HG03342 (cell line): ENCODE measurements around the gene ANXA8.
"Not testable (repeated sequence)": the region's sequence is repeated elsewhere in the genome, so short reads cannot be mapped to it uniquely, and the experiment has no call there.

Experiments
- ATAC-seq: cut with Tn5 transposase; IDR thresholded peaks from one replicate; pipeline ENCODE4 v1.9.1; 2021; ENCODE audit warnings: mild to moderate bottlenecking, moderate library complexity; ENCODE audit not compliant: unreplicated experiment

The ANXA8 gene, protein sequence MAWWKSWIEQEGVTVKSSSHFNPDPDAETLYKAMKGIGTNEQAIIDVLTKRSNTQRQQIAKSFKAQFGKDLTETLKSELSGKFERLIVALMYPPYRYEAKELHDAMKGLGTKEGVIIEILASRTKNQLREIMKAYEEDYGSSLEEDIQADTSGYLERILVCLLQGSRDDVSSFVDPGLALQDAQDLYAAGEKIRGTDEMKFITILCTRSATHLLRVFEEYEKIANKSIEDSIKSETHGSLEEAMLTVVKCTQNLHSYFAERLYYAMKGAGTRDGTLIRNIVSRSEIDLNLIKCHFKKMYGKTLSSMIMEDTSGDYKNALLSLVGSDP

DNA sequence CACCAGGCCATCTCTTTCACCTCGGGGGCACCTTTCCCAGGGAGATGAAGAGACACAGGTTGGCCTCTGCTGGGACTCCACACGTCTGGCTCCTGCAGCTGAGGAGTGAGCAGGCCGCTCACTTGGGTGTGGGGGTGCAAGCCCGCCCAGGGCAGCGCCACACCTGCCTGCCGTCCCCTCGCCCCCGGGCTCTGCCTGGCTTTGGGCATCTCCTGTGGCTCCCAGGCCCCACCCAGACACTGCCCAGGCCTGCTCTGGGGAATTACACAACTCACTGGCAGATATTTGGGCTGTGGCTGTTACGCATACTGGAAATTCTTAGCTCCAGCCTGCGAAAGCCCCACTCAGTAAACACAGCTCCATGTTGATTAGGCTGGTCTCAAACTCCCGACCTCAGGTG lies at the start of gene ANXA8:
Gene ANXA8 (minus strand): TSS at position 193 of the 400 bp plus-strand sequence. CDS start 182 bp downstream, at position 11.
- not testable (repeated sequence) for ATAC-seq

DNA sequence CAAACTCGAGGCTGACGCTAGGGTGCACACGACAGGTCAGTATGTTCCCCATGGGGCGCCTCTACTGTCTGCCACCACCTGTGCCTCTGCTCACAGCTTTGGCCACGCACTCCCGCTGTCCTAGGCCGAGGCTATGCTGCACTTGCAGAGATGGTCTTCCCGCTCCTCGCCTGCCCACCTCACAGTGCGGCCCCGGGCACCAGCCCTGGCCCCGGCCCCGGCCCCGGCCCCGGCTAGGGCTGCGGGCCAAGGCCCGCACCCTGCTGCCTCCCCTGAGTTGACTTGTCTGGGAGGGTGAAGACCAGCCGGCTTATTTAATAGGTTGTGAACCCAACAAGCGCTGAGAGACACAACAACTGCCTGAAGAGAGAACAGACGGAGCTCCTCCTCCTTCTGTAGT lies 39.6 kb upstream of the ANXA8 start, which contains the start of gene AGAP9:
Gene AGAP9 (minus strand): TSS at position 164 of the 400 bp plus-strand sequence. CDS start 112 bp downstream, at position 52.
- not testable (repeated sequence) for ATAC-seq

DNA sequence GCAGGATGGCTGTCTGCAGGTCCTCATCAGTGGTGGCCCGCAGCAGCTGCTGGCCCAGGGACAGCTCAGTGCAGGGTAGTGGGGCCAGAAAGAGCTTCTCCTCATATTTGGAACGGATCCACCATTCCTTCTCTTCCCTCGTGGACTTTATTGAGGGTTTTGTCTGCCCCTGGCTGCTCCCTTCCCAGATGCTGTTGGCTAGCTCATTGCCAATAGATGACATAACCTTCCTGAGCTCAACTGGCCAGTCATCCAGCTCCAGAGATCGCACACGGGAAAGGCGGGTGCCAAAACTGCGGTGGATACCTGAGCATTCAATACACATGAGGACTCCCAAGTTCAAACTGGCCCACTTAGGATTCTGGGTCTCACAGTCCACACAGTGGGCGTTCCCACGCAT lies 18.4 kb upstream of the ANXA8 start:
- ATAC-seq, result not testable (repeated sequence)

DNA sequence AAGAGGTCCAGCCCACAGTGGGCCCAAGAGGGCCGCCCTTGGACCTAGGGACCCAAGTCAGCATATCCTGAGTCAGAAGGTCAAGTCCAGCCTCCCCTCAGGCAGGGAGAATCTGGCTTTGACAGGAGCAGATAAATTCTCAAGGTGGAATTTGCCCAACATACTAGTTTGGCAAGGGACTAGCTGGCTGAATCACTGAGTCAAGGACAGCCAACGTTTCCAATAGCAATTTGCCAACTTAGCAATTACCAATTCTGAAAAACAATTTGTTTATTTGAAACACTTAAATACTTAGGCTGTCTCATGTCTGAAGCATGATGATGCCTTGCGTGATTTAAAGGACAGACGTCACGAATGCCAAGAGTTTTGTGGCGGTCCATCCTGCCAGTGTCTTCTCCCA lies 10.3 kb upstream of the ANXA8 start:
- not testable (repeated sequence) for ATAC-seq

DNA sequence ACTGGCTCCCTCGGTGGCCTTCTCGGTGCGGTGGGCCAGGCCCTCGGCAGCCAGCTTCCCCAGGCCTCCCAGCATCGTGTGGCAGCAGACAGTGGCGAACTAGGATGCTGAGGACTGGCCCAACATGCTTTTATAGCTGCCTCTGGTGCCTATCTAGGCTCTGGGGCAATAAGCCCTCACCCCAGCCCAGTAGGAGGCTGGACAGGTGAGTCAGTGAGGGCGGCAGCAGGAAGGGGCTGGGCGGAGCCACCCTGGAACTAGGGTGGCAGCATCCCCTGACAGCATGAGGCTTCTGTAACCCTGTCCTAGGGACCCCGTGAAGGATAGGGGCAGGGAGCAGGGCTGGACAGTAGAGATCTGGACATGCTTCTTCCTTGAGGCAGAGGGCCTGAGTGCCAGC lies 7.7 kb upstream of the ANXA8 start, which contains the start of gene FAM25G:
Gene FAM25G (minus strand): TSS at position 101 of the 400 bp plus-strand sequence. CDS start 26 bp downstream, at position 75.
- ATAC-seq, result not testable (repeated sequence)

DNA sequence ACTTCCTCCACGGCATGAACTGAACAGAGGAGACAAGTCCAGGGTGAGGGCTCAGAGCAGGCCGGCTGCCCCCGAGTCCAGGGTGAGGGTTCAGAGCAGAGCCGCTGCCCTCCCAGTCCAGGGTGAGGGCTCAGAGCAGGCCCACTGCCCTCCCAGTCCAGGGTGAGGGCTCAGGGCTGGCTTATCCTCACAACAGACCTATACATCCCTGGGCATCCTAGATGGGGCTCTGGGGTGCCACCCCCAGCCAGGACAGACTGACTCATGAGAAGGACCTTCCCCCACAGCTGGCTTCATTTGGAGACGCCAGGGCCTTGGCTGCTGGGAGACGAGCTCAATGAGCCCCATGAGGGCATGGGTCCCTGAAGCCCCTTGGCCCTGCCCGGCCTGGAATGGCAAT lies 5.7 kb upstream of the ANXA8 start:
- ATAC-seq, result not testable (repeated sequence)

DNA sequence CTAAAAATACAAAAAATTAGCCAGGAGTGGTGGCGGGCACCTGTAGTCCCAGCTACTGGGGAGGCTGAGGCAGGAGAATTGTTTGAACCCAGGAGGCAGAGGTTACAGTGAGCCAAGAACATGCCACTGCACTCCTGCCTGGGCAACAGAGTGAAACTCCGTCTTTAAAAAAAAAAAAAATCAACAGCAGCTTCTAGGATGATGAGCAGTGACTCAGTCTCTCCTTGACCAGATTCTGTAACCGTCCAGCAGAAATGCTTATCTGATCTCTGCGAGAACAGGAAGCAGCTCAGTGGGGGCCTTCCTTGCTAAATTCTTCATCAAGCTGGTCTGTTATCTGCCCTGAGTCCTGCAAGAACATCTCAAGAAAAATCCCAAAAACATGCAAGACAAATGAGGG lies 2.0 kb upstream of the ANXA8 start:
- ATAC-seq, result not testable (repeated sequence)

DNA sequence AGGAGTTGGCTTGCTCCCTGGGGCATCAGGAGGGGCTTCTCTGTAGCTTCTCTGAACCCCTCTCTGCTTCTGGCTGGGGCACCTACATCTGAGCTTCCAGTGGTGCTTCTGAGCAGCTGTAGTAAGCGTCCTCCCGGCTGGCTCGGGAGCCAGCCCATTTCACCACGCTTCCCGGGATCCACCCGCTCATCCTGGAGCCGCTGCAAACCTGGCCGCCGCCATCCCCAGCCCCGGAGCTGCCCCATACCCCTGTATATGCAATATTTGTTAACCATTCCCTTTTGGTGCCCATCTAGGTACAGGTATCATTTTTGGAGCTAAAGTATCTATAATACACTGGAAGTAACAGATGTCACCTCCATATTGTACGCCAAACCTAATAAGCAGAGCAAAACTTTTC lies 871 bp upstream of the ANXA8 start:
- not testable (repeated sequence) for ATAC-seq

DNA sequence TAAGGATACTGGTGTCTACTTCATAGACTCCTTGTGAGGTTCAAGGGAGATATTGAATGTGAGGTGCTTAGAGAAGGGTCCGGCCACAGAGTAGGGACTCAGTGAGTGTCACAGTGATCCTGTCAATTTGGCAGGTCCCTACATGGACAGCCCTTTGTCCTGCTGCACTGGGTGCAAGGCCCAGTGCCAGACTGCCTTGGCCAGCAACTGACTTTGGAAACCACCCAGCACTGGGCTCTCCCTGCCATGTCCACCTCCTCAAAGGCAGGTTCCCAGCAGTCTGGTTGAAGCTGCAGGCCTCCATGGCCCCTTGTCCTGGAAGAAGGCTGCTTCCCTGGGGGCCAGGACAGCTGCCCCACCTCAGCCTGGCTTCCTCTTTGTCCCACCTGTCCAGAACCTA lies 1.5 kb downstream of the ANXA8 start:
- not testable (repeated sequence) for ATAC-seq

DNA sequence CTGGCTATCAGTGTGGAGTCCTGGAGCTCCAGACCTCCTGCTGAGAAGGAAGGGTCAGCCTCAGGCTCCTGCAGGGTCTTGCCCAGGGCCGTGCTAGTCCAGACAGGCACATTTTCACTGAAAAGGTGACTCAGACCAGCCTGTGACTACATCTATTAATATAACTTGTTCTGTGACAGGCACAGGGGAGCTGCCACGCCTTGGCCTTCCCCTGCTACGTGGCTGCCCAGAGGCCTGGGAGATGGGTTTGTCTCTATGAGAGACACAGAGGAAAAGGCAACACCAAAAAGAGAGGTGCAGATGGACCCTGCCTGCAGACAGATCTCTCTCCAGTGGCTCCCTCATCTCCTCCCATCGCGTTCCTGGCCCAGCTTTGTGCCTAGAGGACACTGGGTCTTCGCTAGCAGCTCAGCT lies 2.1 kb downstream of the ANXA8 start:
- ATAC-seq, result not testable (repeated sequence)

DNA sequence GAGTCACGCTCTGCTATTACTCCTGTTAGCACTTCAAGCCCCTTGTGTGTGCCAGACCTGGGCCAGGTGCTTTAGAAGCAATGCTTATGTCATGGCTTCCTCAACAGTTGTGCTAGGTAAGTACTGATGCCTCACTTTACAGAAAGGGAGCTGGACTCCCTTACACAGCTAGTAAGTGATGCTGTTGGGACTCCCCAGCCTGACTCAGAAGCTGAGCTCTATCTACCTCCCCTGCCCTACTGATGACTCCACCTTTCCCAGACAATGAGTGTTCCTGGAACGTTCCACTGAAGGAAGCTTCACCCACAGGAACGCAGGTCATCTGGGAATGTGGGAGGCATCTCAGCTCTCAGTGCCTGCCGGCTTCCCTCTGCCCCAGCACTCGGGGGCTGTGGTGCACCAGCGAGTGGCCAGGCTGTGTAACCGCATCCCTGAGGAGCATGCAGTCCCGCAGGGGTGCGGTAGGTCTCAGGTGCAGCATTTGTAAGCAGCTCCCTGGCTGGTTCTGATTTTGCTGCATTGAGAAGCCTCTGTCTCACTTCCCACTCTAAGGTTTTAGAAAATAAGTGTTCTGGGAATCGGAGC lies 2.6 kb downstream of the ANXA8 start:
- ATAC-seq, result not testable (repeated sequence)

DNA sequence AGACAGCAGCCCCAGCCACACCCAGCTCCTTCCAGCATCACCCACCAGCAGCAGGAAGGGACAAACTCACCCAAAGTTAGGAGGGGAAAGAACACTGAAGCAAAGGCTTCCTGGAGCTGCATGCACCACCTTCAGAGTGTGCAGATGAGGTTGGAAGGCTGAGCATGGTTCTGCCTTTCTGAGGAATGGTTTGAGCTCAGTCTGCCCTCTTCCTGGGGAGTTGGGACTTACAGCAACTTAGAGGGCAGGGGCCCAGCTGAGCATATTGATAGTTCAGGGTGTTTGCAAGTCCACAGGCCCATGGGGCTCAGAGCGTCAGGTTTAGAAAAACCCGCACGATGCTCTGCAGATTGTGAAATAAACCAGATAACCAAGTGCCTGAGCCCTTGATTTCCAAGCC lies 3.8 kb downstream of the ANXA8 start:
- ATAC-seq, result not testable (repeated sequence)

DNA sequence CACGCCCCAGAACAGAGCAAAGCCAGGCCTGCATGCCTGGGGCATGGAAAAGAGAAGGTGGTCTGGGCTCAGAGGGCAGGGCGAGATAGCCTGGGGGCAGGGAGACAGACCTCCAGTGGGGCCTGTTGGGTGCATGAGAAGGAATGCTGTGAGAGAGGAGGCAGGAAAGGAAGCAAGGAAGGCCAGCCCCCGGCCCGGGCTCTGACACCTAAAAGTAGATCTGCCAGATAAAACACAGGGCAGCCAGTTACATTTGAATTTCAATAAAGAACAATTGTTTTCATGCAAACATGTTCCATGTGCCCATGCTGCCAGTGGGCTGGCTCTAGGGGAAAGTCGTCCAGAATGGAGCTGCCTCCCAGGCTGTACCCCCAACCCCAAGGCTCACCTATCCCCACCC lies 5.8 kb downstream of the ANXA8 start:
- not testable (repeated sequence) for ATAC-seq

DNA sequence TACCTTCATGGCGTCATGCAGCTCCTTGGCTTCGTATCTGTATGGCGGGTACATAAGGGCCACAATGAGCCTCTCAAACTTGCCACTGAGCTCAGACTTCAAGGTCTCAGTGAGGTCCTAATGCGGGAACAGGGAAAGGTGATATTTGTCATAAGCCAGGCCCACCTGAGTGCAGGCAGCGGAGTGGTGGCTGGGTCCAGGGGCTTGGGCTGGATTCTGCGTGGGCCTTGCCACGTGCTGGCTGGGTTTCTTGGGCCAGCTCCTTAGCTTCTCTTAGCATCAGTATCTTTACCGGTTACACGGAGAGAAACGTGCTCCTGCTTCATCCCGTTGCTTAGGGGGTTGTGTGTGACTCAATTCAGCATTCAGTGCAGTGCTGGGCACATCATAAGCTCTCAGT lies 6.8 kb downstream of the ANXA8 start:
- ATAC-seq, result not testable (repeated sequence)

DNA sequence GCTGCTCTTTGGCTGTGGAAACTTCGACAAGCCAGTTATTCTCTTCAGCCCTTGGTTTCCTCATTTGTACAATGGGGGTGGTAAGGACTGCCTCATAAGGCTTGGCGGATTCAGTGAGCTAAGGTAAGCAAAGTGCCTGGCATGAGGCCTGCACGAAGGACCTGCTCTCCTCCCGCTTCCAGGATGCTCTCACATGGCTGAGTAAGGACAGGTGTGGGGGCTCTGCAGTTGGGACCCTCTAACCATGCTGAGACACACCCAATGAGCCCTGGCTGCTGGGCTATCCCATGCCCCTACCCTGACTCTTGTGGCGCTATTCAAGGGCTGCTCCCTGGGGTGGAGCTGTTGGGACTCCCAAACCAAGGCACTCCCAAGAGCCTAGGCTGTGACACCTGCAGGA lies 8.8 kb downstream of the ANXA8 start:
- not testable (repeated sequence) for ATAC-seq

DNA sequence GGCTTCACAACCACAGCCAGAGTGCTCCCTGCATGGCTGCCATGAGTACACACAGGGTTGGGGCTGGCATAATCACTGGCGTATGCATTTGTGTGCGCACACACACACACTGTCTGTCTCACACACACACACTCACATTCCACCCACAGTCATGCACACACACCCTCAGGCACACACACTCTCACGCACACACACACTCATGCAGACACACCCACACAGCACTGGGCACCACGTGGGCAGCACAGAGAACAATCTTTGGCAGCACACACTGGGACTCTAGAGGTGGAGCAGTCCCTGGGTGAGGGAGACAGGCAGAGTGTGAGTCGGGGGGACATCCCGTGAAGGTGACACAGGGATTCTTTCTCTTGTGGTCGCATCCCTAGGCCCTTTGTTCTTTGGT lies 10.4 kb downstream of the ANXA8 start:
- ATAC-seq, result not testable (repeated sequence)

DNA sequence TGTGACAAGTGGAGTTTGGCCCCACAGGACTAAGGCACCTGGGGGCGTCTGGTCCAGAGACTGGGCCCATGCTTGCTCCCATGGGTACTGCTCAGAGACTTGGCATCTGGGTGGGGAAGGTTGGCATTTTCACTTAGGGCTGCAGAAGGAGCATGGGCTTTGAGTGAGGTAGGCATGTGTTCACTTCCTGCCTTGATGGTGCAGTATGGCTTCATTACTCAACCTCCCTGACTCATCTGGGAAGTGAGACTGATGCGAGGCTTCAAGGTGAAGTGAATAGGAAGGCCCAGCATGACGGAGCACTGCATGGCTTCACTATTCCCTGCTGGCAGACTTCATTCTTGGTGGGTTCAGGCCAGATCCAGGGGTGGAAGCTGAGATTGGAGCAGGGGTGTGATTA lies 11.3 kb downstream of the ANXA8 start:
- ATAC-seq, result not testable (repeated sequence)

DNA sequence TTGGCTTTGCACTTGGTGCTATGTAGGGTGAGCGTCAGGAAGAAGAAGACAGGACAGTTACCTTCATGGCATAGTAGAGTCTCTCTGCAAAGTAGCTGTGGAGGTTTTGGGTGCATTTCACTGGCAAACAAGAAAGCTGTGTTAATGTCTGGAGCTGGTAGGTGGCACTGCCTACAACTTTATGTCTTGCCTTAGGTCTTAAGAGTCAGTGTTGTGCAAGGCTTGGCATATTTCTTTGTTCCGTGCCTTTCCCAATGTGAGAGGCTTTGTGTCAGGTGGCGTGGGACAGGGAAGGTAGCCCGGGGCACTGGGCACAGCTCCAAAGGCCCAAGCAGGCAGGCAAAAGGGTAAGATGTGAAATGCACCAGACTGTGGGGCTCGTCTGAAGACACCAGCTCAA lies 11.8 kb downstream of the ANXA8 start:
- not testable (repeated sequence) for ATAC-seq

DNA sequence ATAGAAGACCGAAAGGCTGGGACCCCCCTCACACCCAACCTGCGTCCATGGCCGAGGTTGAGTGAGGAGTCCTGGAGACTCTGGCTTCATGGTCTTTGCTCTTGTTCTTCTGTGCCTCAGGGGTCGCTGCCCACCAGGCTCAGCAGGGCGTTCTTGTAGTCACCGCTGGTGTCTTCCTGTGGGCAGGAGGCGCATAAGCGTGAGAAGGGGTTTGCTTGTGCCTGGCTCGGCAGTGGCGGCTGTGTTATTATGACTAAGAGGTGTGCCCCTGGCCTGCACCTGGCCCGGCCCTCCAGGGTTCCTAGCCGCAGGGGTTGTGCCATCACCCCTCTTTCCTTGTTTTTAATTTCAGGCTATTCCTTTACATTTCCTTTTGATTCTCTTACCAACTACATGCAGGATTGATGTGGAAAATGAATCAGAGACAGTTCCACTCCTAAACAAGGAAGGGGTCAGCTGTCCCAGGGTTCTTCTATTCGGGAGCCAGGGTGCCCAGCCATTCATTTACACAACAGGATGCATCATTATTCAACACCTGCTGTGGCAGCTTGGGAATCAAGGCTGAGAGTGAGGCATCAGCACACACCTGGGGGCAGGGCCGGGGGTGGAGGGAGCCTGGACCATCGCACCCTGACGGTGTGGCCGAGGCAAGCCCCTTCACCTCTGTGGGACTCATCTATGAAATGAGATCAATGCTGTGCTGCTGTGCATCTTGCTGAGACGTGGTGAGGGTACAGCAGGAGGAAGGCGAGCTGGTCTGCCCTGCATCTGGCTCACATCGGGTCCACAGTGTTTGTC lies 15.0 kb downstream of the ANXA8 start:
- ATAC-seq, result not testable (repeated sequence)

DNA sequence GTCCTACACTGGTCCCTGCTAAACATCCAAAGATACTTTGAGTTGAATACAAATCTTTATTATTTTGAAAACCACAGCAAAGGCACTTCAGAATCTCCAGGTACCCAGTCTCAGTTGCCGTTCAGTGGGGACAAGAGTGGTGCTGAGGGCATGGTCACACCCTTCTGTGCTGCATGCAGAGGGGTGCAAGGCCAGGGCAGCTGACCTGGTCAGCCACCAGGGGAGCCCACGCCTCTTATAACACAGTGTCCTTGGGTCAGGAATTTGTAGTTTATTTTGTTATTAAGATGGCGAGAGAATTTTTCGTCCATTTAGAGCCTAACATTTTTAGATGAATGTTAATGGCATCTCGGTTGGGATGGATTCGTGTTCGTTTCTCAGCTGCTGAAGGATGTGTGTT lies 16.0 kb downstream of the ANXA8 start:
- ATAC-seq, result not testable (repeated sequence)

DNA sequence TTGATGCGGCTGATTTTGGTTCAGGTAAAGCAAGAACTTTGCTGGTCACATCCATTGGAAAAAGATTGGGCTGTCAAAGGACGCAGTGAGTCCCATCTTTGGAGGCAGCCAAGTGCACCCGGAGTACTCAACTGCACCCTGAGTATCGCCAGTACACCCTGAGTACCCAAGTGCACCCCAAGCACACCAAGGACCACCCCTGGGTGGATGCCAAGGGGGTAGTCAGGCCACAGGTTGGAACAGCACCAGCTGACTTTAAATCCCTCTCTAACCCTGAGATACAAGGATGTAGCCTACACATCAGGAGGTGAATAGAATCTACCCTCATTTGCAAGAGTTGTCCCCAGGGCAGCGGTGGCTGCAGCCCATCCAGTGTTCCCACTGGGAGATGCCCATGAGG lies 16.5 kb downstream of the ANXA8 start:
- ATAC-seq, result not testable (repeated sequence)
